H1 (cell line): ENCODE results near the gene RTN4RL2. TPM values are rescaled to one million over a fixed set of nuclear protein-coding genes. Genes with fewer than 3 reads are reported as not detected.

Experiments used
- CBX5 ChIP-seq: fragments of 300-800, 300-1000 bp; sonication (generic); IDR thresholded peaks from 2 replicates; pipeline ENCODE4 v1.7.1; 2016; ENCODE audit warnings: antibody characterized with exemption, low read length, low read depth
- CHD7 ChIP-seq: fragments of 300-600 bp; sonication (generic); IDR thresholded peaks from 2 replicates; pipeline ENCODE4 v1.7.1; 2012; ENCODE audit warnings: low read length, moderate library complexity, mild to moderate bottlenecking, inconsistent platforms; ENCODE audit not compliant: insufficient replicate concordance
- EZH2 ChIP-seq: fragments of 200-600 bp; sonication (generic); IDR thresholded peaks from 2 replicates; pipeline ENCODE4 v1.7.1; 2012; ENCODE audit warnings: low read depth, mild to moderate bottlenecking, moderate library complexity, low read length, inconsistent platforms; ENCODE audit not compliant: severe bottlenecking
- FOSL1 ChIP-seq: IDR thresholded peaks from 2 replicates; pipeline ENCODE4 v1.6.1; 2011; ENCODE audit warnings: mild to moderate bottlenecking, low read depth, low read length, moderate library complexity; ENCODE audit not compliant: insufficient read depth
- SUZ12 ChIP-seq: fragments of 200-600 bp; sonication (generic); IDR thresholded peaks from 2 replicates; pipeline ENCODE4 v1.6.1; 2012; ENCODE audit warnings: mild to moderate bottlenecking, inconsistent platforms, low read length, moderate library complexity, mixed read lengths
- USF2 ChIP-seq: IDR thresholded peaks from 2 replicates; pipeline ENCODE4 v1.6.1; 2011; ENCODE audit warnings: low read length, improper control_type of control experiment
- polyA plus RNA-seq, 7 experiments: library from polyadenylated mRNA; depleted of rRNA in 3 of 7; stranded (reverse) in 5 of 7; unstranded in 2 of 7; fragments of >200 nt in 5 of 7; fragments of 200-250 nt in 2 of 7; gene quantifications; 1 replicate in 5 of 7; 2 replicates in 1 of 7; 4 replicates in 1 of 7; pipeline versions ENCODE4 v1.2.1 to v1.2.3, GENCODE V29; 2011 to 2013; ENCODE audit warnings: missing spikeins in 2 of 7, mixed read lengths in 2 of 7
- total RNA-seq: library from RNA; stranded (reverse); fragmentation: NEBNext Ultra II Directional; extraction: Animal tissue kit (Norgen Biotek cat#: 25700); gene quantifications from 2 replicates; pipeline ENCODE4 v1.2.1, GENCODE V29; 2021

Gene RTN4RL2
- total and polyA plus RNA-seq, 2 of the 8 experiments (the other 6 are each of a cell fraction or from before 2014, with no cell fraction given), result 11.4 to 23.7 TPM

- TF ChIP-seq CHD7, result no peak
- no peak for TF ChIP-seq EZH2
- no peak for TF ChIP-seq USF2
- no peak for TF ChIP-seq FOSL1
- no peak for TF ChIP-seq CBX5
- no peak for TF ChIP-seq SUZ12
Observed at GRCh38 chr11:57429946-57430345, 30.4 kb upstream of the RTN4RL2 start (continued).
